ENCODE data around the gene MTMR3.

MTMR3 gene

GRCh38 chr22:30010789-30011405 is 127.9 kb downstream of the MTMR3 start:
- H2AFZ ChIP-seq (ENCODE audit: low read length): no peak overlapping the region
- H3K9me3 ChIP-seq (replicated peaks; ENCODE audit: insufficient read depth, low read length): no peaks in the 10 kb centered on the region
- no peaks in the 10 kb centered on the region for H4K20me1 ChIP-seq (ENCODE audit: insufficient read depth, low read length)
- H3K4me1 ChIP-seq (ENCODE audit: low read length): no peaks in the 10 kb centered on the region
- H3K36me3 ChIP-seq (replicated peaks; ENCODE audit: insufficient read depth, low read length): no peaks in the 10 kb centered on the region
- H3K9ac ChIP-seq (ENCODE audit: low read length): no peak overlapping the region
- H3K27me3 ChIP-seq (replicated peaks; ENCODE audit: insufficient read depth, low read length): no peaks in the 10 kb centered on the region
- no peak for TF ChIP-seq EZH2 (optimal IDR thresholded peaks at IDR 0.05; ENCODE audit: low read depth, low read length)
- TF ChIP-seq EZH2phosphoT487 (IDR thresholded peaks at IDR 0.05; ENCODE audit: low read length): no peak
- TF ChIP-seq CTCF (IDR thresholded peaks at IDR 0.05; ENCODE audit: low read length): no peak
- H3K4me2 ChIP-seq (ENCODE audit: low read depth, low read length): no peak overlapping the region
- DNase-seq: no peak
- no peaks in the 10 kb centered on the region for H3K79me2 ChIP-seq (ENCODE audit: low read length)
- no peak overlapping the region for H3K27ac ChIP-seq (ENCODE audit: low read length)
- H3K4me3 ChIP-seq (ENCODE audit: low read length): no peak overlapping the region
- no peaks in the 10 kb centered on the region for H3F3A ChIP-seq (ENCODE audit: insufficient read depth, low read length)
- no peaks in the 10 kb centered on the region for H3K9me2 ChIP-seq (replicated peaks; ENCODE audit: insufficient read depth, low read length)

DNA sequence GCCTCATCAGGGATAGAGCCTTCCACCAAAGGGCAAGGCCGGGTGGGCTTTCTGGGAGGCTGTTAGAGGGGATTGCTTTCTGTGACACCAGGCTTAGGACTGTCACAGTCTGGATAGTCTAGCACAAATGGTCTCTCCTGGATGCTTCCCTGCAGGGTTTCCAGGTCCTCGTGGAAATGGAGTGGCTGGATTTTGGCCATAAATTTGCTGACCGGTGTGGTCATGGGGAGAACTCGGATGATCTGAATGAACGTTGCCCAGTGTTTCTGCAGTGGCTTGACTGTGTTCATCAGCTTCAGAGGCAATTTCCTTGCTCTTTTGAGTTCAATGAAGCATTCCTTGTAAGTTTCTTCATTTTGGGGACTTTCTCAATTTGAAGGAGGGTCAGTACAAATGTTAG is 130.2 kb downstream of the MTMR3 start:
- no peaks in the 10 kb centered on the region for H3F3A ChIP-seq (ENCODE audit: insufficient read depth, low read length)
- no peak for DNase-seq
- no peaks in the 10 kb centered on the region for H3K9me3 ChIP-seq (replicated peaks; ENCODE audit: insufficient read depth, low read length)
- H3K9me2 ChIP-seq (replicated peaks; ENCODE audit: insufficient read depth, low read length): no peaks in the 10 kb centered on the region
- H3K9ac ChIP-seq (ENCODE audit: low read length): no peak overlapping the region
- H3K27ac ChIP-seq (ENCODE audit: low read length): no peak overlapping the region
- no peak overlapping the region for H2AFZ ChIP-seq (ENCODE audit: low read length)
- no peak overlapping the region for H3K4me2 ChIP-seq (ENCODE audit: low read depth, low read length)
- no peaks in the 10 kb centered on the region for H4K20me1 ChIP-seq (ENCODE audit: insufficient read depth, low read length)
- no peaks in the 10 kb centered on the region for H3K36me3 ChIP-seq (replicated peaks; ENCODE audit: insufficient read depth, low read length)
- H3K27me3 ChIP-seq (replicated peaks; ENCODE audit: insufficient read depth, low read length): no peaks in the 10 kb centered on the region
- TF ChIP-seq EZH2 (optimal IDR thresholded peaks at IDR 0.05; ENCODE audit: low read depth, low read length): no peak
- no peak for TF ChIP-seq EZH2phosphoT487 (IDR thresholded peaks at IDR 0.05; ENCODE audit: low read length)
- TF ChIP-seq CTCF (IDR thresholded peaks at IDR 0.05; ENCODE audit: low read length): no peak
- H3K4me1 ChIP-seq (ENCODE audit: low read length): no peaks in the 10 kb centered on the region
- H3K79me2 ChIP-seq (ENCODE audit: low read length): no peaks in the 10 kb centered on the region
- no peak overlapping the region for H3K4me3 ChIP-seq (ENCODE audit: low read length)

- no peaks in the 10 kb centered on the region for H3K9me2 ChIP-seq (replicated peaks; ENCODE audit: insufficient read depth, low read length)
- no peaks in the 10 kb centered on the region for H3K9me3 ChIP-seq (replicated peaks; ENCODE audit: insufficient read depth, low read length)
- no peaks in the 10 kb centered on the region for H3K36me3 ChIP-seq (replicated peaks; ENCODE audit: insufficient read depth, low read length)
- TF ChIP-seq EZH2 (optimal IDR thresholded peaks at IDR 0.05; ENCODE audit: low read depth, low read length) (no peak), CTCF (IDR thresholded peaks at IDR 0.05; ENCODE audit: low read length) (no peak), EZH2phosphoT487 (IDR thresholded peaks at IDR 0.05; ENCODE audit: low read length) (no peak)
- no peaks in the 10 kb centered on the region for H4K20me1 ChIP-seq (ENCODE audit: insufficient read depth, low read length)
- no peaks in the 10 kb centered on the region for H3K79me2 ChIP-seq (ENCODE audit: low read length)
- no peak overlapping the region for H3K9ac ChIP-seq (ENCODE audit: low read length)
- H3K4me1 ChIP-seq (ENCODE audit: low read length): no peaks in the 10 kb centered on the region
- H3K27me3 ChIP-seq (replicated peaks; ENCODE audit: insufficient read depth, low read length): no peaks in the 10 kb centered on the region
- H3K27ac ChIP-seq (ENCODE audit: low read length): no peak overlapping the region
- no peaks in the 10 kb centered on the region for H3F3A ChIP-seq (ENCODE audit: insufficient read depth, low read length)
- no peak overlapping the region for H3K4me3 ChIP-seq (ENCODE audit: low read length)
- DNase-seq: no peak
- no peak overlapping the region for H3K4me2 ChIP-seq (ENCODE audit: low read depth, low read length)
- H2AFZ ChIP-seq (ENCODE audit: low read length): no peak overlapping the region
These were observed 131.3 kb downstream of the MTMR3 start for GRCh38 chr22:30014244-30014643.

All from MM.1S (cell line).